Fibroblast of upper back skin (primary cell): ENCODE measurements around the gene MICAL1.

Experiments used
- DNase-seq: peaks from one replicate; pipeline ENCODE4 v3.0.0-alpha.2; 2013

The MICAL1 gene

DNA sequence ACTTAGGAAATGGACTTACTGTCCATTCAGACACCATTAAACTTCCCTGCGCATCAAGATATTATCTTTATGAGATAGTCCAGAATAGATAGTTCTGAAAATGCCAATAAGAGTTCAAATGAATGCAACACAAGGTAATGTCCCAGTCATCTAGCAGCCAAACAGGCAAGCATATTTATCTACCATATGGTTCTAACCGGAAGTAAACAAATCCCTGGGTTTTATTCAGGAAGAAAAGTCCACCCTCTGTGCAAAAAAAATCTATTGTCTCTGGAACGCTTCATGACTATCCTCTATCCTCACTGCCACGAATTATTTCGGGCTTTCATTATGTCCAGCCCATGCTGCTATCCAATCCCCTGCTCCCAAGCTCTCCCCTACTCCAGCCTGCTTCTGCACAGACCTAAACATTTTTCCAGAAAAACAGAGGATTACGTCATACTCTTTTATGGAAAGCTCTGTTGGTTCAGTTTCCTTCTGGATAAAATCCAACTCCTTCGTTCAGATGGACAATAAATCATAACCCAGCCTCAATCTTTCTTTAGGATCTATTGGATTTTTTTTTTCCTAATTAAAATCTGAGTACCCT lies 26.6 kb downstream of the MICAL1 start:
- DNase-seq: peak; percentile 71

DNA sequence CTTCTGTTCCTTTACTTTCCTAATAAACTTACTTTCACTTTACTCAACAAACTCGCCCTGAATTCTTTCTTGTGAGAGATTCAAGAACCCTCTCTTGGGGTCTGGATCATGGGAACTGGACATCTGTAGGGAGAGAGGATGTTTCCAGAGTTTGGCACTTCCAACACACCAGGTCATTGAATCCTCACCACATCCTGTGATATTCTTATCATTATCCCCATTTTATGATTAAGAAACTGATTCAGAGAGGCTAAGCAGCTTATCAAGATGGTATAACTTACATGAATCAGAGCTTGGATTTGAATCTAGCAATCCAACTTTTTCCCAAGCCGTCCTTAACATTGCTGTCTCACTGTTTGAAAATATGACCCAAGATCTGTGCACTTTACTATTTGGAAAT lies 30.6 kb downstream of the MICAL1 start:
- DNase-seq: no peak

DNA sequence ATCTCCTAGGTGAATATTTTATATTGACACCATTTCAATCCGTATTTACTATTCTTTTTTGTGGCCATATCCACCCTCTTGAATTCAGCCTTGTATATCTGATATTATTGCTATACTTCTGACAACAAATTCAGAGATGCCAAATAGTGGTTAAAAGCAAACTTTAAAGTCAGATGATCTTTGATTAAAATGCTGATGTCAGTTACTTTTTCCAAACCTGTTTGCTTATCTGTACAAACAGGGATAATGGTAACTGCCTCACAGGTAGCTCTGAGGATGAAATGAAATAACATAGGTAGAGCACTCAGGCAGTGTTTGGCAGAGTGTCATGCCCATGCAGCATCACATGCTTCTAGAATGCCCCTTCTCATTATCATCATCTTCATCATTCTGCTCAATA lies 34.4 kb downstream of the MICAL1 start:
- no peak for DNase-seq

DNA sequence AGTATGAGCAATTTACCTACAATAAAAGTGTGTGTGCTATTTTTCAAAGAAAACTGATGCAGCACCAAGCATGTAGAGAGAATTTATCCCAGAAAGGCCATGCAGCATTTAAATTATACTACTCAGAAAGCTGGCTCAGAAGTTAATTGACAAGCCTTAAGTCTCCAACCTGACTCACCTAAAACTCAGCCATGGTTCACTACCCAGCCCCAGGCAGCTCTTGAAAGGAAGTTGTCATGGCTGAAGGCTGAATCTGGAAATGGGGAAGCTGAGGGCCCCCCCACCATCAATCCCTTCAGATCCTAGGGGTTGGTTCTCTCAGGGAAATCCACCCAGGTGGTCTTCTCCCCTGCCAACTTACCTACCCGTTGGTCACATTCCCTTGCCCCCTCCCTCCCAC lies 34.8 kb downstream of the MICAL1 start:
- DNase-seq: no peak

DNA sequence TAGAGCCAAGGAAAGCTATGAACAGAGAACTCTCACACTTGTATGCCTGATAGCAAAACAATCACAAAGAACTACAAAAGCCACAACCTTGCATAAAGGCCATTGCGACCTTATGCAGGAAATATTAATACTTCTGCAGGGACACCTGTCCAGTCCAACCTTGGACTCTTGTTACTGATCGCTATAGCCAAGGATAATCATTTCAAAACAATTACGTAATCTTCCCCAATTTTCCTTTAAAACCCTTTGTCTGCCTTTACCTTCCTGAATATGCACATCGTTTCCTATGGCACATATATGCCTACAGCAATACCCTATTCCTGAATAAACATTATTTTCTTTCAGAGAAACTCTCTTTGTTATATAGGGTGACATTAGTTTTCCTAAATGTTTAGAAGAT lies 37.9 kb downstream of the MICAL1 start:
- DNase-seq: no peak

DNA sequence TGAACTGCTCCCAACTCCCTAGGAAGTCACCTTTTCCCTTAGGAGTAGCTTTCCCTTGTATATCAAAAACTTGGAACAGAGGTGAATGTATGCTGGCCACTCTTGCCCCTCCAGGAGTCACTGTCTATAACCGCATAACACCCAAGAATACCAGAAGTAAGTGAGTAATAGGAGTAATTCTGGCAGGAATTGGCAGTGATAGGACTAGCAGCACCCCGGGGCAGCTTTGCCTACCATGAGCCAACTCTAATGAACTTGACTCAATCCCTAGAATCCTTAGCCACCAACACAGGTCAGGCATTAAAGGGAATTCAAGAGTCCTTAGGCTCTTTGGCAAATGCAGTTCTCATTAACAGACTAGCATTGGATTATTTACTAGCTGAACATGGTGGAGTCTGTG lies 44.5 kb downstream of the MICAL1 start:
- DNase-seq: no peak

DNA sequence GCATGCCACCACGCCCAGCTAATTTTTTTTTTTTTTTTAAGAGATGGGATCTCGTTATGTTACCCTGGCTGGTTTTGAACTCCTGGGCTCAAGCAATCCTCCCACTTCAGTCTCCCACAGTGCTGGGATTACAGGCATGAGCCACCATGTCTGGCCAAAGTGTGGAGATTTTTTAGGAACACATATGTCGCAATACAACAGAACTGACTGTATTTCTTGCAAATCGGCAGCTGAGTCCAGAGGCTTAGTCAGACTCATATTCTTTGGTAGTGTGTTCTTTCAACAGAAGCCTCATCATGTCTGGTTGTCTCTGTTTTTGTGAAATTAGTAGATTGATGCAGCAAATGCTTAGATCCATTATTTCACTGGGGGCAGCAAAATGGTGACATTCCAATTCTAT lies 49.4 kb downstream of the MICAL1 start:
- DNase-seq: peak; percentile 48

DNA sequence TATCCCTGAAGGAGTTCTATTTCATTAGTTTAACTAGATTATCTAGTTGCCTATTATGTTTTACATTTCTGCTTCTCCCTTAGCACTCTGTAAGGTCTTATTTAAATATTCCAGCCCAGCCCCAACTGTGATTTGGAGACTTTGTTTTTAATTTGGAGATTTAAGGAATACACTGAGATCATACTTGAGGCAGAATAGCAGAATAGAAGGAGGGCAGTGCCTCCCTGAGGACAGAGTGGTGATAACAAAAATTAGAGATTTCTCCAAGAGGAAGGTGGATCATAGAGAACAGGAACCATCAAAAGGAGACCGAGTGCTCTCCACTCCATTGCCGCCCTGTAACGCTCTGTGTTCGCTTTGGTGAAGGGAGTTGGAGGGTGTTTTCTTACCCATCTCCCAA lies 58.6 kb downstream of the MICAL1 start:
- no peak for DNase-seq

DNA sequence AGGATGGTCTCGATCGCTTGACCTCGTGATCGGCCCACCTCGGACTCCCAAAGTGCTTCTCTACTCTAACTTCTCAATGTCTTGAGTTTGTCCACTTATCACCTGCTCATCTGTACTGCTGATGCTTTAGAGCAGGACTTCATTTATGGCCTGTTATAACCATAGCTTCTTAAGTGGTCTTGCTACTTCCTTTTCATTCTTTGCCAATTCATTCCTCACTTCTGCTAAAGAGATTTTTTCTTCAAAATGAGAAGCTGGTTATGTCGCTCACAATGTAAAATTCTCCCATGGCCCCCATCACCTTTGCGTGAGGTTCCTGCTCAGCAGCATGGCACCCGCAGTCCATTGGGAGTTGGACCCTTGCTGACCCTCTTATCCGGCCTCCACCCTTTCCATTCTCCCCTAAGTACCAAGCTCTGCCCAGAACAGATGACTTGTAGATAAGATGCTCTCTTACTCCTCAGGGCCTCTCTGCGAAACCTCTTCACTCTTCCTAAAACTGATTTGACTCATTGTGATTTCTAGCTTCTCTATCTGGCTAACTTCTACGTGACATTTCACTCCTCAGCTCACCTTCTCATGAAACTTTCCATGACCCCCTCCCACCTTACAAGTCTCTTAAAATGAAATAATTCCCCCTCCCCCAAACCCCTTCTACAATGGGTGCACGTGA lies 59.4 kb downstream of the MICAL1 start:
- DNase-seq: no peak
